GM19463 (cell line): ENCODE data around the gene LRP3.
"Not testable (repeated sequence)": the region's sequence is repeated elsewhere in the genome, so short reads cannot be mapped to it uniquely, and the experiment has no call there.

Experiments
- ATAC-seq: cut with Tn5 transposase; IDR thresholded peaks from one replicate; pipeline ENCODE4 v1.9.1; 2021; ENCODE audit warnings: mild to moderate bottlenecking, moderate library complexity; ENCODE audit not compliant: unreplicated experiment

LRP3 gene, protein sequence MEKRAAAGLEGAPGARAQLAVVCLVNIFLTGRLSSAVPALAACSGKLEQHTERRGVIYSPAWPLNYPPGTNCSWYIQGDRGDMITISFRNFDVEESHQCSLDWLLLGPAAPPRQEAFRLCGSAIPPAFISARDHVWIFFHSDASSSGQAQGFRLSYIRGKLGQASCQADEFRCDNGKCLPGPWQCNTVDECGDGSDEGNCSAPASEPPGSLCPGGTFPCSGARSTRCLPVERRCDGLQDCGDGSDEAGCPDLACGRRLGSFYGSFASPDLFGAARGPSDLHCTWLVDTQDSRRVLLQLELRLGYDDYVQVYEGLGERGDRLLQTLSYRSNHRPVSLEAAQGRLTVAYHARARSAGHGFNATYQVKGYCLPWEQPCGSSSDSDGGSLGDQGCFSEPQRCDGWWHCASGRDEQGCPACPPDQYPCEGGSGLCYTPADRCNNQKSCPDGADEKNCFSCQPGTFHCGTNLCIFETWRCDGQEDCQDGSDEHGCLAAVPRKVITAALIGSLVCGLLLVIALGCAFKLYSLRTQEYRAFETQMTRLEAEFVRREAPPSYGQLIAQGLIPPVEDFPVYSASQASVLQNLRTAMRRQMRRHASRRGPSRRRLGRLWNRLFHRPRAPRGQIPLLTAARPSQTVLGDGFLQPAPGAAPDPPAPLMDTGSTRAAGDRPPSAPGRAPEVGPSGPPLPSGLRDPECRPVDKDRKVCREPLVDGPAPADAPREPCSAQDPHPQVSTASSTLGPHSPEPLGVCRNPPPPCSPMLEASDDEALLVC

DNA sequence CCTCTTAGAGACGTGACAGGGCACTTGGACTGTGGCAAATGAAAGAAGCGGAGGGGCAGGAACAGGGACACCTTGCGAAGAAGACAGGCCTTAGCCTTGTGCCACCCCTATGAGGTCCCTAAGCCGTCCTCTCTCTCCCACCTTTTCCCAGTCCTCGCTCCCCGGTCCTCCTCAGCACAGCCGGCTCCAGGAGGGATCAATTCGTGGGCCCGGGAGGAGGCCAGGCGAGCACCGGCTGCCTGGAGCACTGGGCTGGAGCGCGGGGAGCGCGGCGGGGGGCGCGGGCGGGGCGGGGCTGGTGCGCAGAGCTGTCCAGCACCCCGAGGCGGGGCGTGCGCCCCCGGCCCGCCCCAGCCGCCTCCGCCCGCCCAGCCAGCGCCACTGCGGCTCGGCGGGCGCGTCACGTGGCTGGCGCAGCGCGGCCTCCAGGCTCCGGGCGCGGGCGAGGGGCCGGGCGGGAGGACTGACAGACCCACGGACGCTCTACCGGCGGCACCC lies at the start of gene LRP3:
Gene LRP3, plus strand, starts transcription at position 466 of the 498 bp plus-strand sequence. CDS start 456 bp downstream, outside the sequence.
- ATAC-seq = no peak

DNA sequence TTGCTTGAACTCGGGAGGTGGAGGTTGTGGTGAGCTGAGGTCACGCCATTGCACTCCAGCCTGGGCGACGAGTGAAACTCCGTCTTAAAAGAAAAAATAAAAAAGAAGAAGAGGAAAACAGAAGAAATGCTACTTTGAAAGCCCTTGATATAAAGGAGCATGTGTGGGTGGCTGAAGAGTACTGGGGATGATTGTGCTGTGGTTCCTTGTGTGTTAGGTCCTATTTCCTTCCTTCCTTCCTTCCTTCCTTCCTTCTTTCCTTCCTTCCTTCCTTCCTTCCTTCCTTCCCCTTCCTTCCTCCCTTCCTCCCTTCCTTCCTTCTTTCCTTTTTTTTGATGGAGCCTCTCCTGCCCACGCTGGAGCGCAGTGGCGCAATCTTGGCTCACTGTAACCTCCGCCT lies 47.9 kb upstream of the LRP3 start:
- no peak for ATAC-seq

DNA sequence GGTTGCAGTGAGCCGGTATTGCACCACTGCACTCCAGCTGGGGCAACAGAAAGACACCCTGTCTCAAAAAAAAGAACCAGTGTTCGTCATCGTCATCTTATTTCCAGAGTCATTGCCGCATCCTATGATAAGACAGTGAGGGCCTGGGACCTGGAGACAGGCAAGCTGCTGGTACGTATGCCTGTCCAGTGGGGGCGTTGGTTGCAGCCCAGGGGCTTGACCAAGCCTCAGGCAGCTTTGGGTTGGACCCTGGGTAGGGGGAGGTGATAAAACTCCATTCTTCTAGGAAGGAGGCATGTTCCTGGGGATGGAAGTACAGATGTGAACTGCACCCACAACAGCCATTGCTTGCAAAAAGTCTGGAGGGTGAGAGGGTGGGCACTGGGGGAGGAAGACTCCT lies 46.6 kb upstream of the LRP3 start:
- ATAC-seq = no peak

DNA sequence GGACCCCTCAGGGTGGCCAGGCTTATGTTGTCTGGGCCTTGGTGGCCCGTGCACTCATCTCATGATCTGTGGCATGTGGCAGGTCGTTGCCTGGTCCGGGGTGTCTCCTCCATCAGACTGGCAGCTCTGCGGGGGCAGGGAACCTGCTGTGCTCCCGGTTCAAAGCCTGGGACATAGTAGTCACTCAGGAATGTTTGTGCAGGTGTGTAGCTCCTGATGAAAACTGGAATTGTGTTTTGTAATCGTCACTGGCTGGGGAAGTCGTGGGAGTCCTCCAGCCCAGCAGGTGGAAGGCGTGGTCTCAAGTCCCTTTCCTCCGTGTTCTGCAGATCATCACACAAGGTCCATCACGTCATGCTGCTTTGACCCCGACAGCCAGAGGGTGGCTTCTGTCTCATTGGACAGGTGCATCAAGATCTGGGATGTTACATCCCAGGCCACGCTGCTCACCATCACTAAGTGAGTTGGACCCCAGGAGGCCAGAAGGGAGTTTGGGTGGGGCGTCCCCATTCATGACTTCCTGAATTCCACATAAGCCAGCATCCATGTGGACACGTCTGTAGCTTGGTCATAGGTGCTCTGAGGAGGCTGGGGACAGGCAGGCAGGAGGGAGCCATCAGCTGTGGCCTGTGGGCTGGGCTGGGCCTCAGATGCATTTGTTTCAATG lies 43.1 kb upstream of the LRP3 start:
- ATAC-seq = no peak

DNA sequence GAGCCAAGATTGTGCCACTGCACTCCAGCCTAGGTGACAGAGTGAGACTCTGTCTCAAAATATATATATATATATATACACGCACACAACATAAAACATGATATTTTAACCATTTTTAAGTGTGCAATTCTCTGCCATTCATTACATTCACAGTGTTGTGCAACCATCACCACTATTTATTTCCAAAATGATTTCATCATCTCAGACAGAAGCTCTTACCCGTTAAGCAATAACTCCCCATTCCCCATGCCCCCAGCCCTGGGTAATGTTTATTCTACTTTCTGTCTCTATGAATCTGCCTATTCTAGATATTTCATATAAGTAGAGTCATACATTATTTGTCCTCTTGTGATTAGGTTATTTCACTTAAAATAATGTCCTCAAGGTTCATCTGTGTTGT lies 42.0 kb upstream of the LRP3 start:
- ATAC-seq = no peak

DNA sequence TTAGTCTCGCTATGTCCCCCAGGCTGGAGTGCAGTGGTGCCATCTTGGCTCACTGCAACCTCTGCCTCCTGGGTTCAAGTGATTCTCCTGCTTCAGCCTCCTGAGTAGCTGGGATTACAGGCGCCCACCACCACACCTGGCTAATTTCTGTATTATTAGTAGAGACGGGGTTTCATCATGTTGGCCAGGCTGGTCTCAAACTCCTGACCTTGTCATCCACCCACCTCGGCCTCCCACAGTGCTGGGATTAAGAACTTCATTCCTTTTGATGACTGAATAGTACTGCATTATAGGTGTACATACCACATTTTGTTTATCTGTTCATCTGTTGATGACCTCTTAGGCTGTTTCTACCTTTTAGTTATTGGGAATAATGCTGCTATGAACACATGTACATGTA lies 41.5 kb upstream of the LRP3 start:
- ATAC-seq = not testable (repeated sequence)

DNA sequence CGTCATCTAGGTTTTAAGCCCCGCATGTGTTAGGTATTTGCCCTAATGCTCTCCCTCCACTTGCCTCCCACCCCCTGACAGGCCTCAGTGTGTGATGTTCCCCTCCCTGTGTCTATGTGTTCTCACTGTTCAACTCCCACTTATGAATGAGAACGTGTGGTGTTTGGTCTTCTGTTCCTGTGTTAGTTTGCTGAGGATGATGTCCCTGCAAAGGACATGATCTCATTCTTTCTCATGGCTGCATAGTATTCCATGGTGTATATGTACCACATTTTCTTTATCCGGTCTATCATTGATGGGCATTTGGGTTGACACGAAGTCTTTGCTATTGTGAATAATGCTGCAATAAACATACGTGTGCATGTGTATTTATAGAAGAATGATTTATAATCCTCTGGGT lies 39.8 kb upstream of the LRP3 start:
- ATAC-seq = not testable (repeated sequence)

DNA sequence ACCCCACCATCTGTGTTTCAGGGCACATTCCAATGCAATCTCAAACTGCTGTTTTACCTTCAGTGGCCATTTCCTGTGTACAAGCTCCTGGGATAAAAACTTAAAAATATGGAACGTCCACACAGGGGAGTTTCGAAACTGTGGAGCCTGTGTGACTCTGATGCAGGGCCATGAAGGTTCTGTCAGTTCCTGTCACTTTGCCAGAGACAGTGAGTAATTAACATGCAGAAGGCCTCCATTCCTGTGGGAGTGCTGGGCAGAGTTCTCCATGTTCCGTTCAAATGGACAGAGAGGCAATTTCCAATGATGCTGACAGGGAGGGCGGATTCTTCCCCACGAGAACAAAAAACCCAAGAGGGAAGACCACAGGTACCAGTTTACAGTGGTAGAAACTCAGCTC lies 37.8 kb upstream of the LRP3 start:
- ATAC-seq = no peak

DNA sequence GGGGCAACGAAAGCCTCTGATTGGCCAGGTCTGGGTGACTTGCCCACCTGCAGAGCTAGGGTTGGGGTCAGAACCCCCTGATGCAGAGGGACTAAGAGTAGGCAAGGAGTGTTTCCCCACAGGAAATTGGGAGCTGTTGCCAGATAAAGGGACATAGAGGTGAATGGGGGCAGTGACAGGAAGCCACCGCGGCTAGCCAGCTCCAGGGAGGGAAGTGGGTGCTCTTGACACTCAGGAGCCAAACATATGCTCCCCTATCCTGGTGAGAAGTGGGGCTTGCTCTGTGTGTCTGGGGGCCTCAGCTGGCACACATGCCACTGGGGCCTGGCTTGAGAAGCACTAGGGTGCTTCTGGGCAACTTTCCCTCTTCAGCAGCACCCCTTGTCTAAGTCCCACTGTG lies 36.2 kb upstream of the LRP3 start:
- ATAC-seq = no peak

DNA sequence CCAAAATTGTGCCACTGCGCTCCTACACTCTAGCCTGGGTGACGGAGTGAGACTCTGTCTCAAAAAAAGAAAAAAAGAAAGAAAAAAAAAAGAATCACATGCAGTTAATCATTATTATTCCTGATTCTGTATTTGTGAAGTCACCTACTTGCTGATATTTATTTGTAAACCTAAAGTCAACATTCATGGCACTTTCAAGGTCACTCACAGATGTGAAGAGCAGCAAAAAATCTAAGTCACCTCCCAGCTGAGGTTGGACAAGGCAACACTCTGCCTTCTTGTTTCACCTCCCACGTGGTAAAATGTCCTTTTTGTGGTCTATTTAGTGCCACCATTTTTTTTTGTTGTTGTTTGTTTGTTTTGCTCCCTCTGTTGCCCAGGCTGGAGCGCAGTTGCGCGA lies 35.8 kb upstream of the LRP3 start:
- ATAC-seq = no peak

DNA sequence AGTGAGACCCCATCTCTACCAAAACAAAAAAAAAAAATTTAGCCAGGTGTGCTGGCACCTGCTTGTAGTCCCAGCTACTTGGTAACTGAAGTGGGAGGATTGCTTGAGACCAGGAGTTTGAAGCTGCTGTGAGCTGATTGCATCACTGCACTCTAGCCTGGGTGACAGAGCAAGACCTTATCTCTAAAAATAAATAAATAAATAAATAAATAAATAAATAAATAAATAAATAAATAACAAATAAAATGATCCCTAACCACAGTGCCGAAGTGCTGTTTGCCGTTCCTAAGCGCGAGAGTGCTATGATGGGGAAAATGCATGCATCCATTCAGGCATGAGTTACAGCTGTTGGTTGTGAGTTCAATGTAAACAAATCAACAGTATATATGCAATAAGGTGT lies 35.0 kb upstream of the LRP3 start:
- no peak for ATAC-seq

DNA sequence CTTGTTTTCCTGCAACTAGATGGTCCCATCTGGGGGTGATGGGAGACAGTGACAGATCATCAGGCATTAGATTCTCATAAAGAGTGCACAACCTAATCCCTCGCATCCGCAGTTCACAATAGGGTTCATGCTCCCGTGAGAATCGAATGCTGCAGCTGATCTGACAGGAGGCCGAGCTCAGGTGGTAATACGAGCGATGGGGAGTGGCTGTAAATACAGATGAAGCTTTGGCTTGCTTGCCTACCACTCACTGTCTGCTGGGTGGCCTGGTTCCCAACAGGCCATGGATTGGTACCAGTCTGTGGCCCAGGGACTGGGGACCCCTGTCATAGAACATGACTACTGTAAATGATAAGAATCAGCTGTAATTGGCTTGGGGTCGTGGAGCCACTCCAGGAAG lies 34.2 kb upstream of the LRP3 start:
- no peak for ATAC-seq

DNA sequence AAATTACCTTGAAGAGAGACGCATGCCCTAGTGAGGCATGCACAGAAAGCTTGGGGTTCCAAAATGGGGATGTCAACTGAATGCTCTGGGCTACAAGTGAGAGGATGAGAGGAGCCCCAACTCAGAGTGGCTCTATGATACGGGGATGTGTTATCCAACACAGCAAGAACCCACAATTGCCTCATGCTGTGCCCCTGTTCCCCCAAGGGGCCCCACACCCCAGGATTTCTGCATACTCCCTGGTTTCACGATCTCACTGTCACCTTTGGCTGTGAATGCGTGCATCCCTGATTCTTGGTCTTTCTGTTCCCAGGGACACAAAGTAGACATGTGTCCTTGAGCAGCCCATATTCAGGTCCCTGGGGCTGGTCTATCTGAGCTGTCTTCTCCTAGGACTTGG lies 32.9 kb upstream of the LRP3 start:
- no peak for ATAC-seq

DNA sequence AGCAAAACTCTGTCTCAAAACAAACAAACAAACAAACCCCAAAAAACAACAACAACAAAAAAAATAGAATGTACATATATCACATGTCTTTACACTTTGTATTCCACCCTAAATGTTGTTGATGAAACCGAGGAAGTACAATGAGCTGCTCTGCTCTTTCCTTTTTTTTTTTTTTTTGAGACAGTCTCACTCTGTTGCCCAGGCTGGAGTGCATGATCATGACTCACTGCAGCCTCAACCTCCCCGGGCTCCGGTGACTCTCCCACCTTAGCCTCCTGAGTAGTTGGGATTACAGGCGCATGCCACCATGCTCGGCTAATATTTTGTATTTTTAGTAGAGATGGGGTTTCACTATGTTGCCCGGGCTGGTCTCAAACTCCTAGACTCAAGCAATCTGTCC lies 30.6 kb upstream of the LRP3 start:
- ATAC-seq = no peak

DNA sequence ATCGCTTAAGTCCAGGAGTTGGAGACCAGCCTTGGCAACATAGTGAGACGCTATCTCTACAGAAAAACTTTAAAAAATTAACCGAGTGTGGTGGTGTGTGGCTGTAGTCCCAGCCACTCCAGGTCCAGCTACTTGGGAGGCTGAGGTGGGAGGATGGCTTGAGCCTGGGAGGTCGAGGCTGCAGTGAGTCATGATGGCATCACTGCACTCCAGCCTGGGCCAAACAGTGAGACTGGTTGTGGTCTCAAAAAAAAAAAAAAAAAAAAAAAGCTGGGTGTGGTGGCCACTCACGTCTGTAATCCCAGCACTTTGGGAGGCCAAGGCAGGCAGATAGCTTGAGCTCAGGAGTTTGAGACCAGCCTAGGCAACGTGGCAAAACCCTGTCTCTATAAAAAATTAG lies 28.1 kb upstream of the LRP3 start:
- not testable (repeated sequence) for ATAC-seq

DNA sequence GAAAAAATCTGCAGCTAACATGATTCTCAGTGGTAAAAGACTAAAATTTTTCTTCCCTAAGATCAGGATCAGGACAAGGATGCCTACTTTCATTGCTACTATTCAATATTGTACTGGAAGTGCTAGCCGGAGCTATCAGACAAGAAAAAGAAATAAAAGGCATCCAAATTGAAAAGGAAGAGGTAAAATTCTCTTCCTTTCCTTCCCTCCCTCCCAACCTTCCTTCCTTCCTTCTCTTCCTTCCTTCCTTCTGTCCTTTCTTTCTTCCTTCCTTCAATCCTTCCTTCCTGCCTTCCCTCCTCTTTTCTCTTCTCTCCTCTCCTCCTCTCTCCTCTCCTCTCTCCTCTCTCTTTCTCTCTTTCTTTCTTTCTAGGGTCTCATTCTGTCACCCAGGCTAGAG lies 26.7 kb upstream of the LRP3 start:
- no peak for ATAC-seq

DNA sequence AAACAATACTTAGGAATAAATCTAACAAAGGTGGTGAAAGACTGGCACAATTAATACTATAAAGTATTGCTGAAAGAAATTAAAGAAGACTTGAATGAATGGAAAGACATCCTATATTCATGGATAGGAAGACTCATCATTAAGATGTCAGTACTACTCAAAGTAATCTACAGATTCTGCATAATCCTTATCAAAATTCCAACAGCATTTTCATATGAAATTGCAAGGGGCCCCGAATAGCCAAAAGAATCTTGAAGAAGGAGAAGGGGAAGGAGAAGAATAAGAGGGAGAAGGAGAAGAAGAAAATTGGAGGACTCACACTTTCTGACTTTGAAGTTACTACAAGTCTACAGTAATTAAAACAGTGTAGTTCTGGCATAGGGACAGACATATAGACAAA lies 25.6 kb upstream of the LRP3 start:
- ATAC-seq = no peak

DNA sequence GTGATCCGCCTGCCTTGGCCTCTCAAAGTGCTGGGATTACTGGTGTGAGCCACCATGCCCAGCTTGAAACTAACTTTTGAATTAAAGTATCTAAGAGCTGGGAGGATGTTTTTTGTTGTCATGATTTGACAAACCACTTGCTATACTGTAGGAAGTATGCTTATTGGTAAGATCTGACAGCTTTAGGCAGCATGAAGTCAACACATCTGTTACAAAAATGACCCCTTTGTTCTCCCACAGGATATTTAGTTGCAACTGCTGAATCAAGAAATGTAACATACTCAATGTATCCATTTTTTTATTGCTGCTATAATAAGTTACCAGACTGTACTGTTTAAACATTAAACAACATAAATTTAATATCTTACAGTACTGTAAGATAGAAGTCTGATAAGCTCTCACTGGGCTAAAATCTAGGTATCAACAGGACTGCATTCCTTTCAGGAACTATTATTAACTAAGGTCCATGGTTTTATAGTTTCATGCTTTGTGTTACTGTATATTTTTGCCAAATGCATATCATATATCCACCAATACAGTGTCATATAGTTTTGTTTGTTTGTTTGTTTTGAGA lies 22.8 kb upstream of the LRP3 start:
- ATAC-seq = no peak

DNA sequence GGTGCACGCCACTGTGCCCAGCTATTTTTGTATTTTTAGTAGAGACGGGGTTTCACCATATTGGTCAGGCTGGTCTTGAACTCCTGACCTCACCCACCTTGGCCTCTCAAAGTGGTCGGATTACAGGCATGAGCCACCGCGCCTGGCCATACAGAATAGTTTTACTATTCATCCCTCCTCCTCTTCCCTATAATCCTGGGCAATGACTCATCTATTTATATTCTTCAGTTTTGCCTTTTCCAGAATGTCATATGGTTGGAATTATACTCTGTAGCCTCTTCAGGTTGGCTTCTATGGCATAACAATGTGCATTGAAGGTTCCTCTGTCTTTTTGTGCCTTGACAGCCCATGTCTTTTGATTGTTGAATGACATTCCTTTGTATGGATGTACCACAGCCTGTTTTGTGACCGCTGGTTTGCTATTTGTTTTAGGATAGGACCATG lies 22.2 kb upstream of the LRP3 start:
- no peak for ATAC-seq

DNA sequence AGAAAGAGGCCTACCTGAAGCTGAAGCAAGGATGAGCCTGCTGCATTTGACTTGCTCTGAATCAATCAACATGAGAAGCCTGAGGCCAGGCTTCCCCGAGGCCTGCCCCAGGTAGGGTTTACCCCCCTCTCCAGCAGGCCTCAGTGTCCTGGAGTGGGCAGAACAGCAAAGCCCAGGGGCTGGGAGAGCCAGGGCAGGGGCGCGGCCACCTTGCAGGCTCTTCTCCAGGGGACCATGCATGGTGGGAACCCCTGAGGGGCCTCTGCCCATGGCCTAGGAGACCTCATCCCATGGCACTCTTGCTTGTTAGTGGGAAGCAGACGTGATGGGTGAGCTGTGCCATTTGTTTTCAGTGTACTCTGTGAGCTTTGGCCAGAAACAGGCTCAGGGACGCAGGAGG lies 19.9 kb upstream of the LRP3 start:
- no peak for ATAC-seq

DNA sequence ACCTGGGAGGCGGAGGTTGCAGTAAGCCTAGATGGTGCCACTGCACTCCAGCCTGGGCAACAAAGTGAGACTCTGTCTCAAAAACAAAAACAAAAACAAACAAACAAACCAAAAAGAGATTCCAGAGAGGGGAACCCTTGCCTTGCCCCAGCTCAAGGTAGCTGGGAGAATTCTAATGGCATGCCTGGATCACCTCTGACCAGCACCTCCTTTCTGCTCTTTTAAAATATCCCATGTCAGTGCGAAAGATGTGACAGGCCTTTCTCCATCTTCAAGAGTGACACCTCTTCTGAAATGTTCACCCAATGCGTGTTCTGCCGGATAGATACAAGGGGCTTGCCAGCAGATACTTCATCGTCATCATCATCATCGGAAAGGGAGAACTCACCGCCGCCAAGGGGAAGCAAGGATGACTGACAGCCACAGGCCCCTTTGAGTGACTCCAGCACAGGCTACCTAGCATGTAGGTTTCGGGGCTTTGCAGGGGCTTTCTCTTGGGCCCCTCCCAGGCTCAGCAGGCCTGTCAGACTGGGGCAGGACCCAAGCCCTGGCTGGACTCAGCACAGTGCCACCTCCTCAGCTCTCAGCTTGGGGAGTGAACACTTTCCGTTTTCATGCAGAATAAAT lies 18.9 kb upstream of the LRP3 start:
- no peak for ATAC-seq
